CD4-positive, alpha-beta T cell (primary cell): Measurements from ENCODE around the gene DQX1. TPM values are rescaled to one million over a fixed set of nuclear protein-coding genes. Genes with fewer than 3 reads are reported as not detected.
A peak's percentile ranks its signal among the peaks of the same experiment; 100 is the strongest.

ENCODE experiments used
- ATAC-seq: fragments of 200-7000 bp; cut with Tn5 transposase; one replicate; pipeline ENCODE4 v1.10.0; 2022; ENCODE audit warnings: mild to moderate bottlenecking; ENCODE audit not compliant: poor library complexity
- CTCF ChIA-PET: fragments of 350-600 bp; sonication (Branson Sonifier 250); formaldehyde crosslinking; loops from one replicate; lab custom pipeline; 2021; ENCODE audit warnings: antibody characterized with exemption, inconsistent platforms; lab: Charles Lee
- POLR2A ChIA-PET: fragments of 350-600 bp; sonication (Branson Sonifier 250); formaldehyde crosslinking; loops from one replicate; lab custom pipeline; 2021; ENCODE audit warnings: antibody characterized with exemption, inconsistent platforms; lab: Charles Lee
- DNase-seq, 14 experiments: peaks; one replicate each; pipeline ENCODE4 v3.0.0-alpha.2; 2013 to 2020; ENCODE audit warnings: mixed read lengths in 2 of 14
- H3K27ac ChIP-seq, 2 donors: one replicate each; pipeline versions ENCODE4 v1.5.1 to v1.7.0; 2013; ENCODE audit warnings: low read length in 2 of 2, low read depth in 1 of 2, mild to moderate bottlenecking in 1 of 2
- H3K27me3 ChIP-seq, 2 experiments: 1 replicate in 1 of 2; 2 replicates in 1 of 2; pipeline versions ENCODE4 v1.6.1 to v1.7.0; 2013; ENCODE audit warnings: low read length in 2 of 2, control low read depth in 1 of 2, mild to moderate bottlenecking in 1 of 2, moderate library complexity in 1 of 2; ENCODE audit not compliant: insufficient read depth in 2 of 2, control insufficient read depth in 1 of 2
- H3K36me3 ChIP-seq: one replicate; pipeline ENCODE4 v1.6.1; 2013; ENCODE audit warnings: low read length, control low read depth; ENCODE audit not compliant: insufficient read depth
- H3K4me1 ChIP-seq: one replicate; pipeline ENCODE4 v1.6.1; 2013; ENCODE audit warnings: low read length, control low read depth; ENCODE audit not compliant: insufficient read depth
- H3K4me3 ChIP-seq: one replicate; pipeline ENCODE4 v1.5.1; 2013; ENCODE audit warnings: mild to moderate bottlenecking, low read length, moderate library complexity
- H3K9me3 ChIP-seq, 2 experiments: 1 replicate in 1 of 2; 2 replicates in 1 of 2; pipeline versions ENCODE4 v1.6.1 to v1.7.0; 2013; ENCODE audit warnings: low read length in 2 of 2, mild to moderate bottlenecking in 2 of 2, control low read depth in 1 of 2, moderate library complexity in 1 of 2; ENCODE audit not compliant: control insufficient read depth in 1 of 2, insufficient read depth in 1 of 2
- H3K27ac Mint-ChIP-seq: one replicate; pipeline ENCODE4 v1.8.0; 2020; ENCODE audit warnings: mixed read lengths
- H3K27me3 Mint-ChIP-seq: one replicate; pipeline ENCODE4 v1.8.0; 2021; ENCODE audit warnings: mixed read lengths
- H3K36me3 Mint-ChIP-seq: one replicate; pipeline ENCODE4 v1.8.0; 2021; ENCODE audit warnings: low read depth, mixed read lengths
- H3K4me1 Mint-ChIP-seq: one replicate; pipeline ENCODE4 v1.8.0; 2021; ENCODE audit warnings: low read depth, mixed read lengths
- H3K4me3 Mint-ChIP-seq: one replicate; pipeline ENCODE4 v1.8.0; 2020; ENCODE audit warnings: mild to moderate bottlenecking, mixed read lengths
- H3K9me3 Mint-ChIP-seq: one replicate; pipeline ENCODE4 v1.8.0; 2020; ENCODE audit warnings: mixed read lengths
- CTCF ChIP-seq: fragments of 200-600 bp; IDR thresholded peaks from one replicate; pipeline ENCODE4 v1.8.0; 2022; ENCODE audit warnings: antibody characterized with exemption, mild to moderate bottlenecking
- intact Hi-C, 2 experiments: fragments of 100-400 bp; cut with DNase I in 1 of 2; cut with micrococcal nuclease in 1 of 2; formaldehyde crosslinking; loops; one replicate each; pipeline versions ENCODE4 v1.15.1 to v1.9.0; 2023 to 2025; cut with DNase I, micrococcal nuclease
- total RNA-seq, 174 experiments: library from RNA in 2 of 174; stranded (reverse) in 2 of 174; gene quantifications; one replicate each; pipeline ENCODE4 v1.2.3 and lab custom pipeline; 2021 to 2026

DQX1 gene
- total RNA-seq, 2 experiments from 2014 or later = 0.22 TPM; not detected in 1

DNA sequence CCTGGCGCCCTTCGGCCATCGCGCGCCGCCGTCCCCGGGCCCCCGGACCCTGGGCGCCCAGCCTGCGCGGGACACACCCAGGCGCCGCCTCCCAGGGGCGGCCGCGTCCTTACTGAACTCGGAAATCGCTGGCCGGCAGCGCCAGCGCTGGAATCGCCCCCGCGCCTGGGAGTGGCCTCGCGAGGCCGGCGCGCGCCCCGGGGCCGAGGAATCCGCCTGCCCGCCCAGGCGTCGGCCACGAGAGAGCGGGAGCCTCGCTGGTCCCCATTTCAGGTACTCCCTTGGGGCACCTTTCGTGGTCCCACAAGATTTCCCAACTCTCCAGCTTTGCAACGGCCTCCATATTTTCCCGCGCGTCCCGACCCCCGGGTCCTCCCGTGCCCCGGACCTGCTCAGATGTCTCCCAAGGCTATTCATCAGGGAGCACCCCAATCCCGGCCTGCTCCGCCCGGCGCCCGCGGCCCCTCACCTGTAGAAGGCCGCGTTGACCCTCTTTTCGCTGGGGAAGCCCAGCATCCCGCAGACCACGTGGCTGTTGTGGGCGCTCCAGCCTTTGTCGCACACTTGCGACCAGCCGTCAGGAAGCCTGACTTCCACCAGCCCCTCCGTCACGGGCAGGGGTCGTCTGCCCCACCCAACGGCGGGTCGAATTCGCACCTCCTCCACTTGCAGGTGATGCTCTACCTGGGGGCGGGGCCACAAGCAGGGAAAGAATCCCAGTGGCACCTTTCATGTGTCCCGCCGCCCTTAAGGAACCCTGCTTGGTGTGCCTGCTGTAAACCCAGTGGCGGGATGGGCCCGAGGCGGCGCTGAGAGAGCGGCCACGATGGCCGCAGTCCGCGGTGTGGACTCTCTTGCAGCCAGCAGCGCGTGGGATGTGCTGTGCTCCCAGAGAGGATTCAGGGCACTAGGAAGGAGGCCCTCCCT is 23.1 kb upstream of the DQX1 start:
- ChIA-PET POLR2A (no interaction called here), CTCF (no interaction called here)
- H3K4me1 Mint-ChIP-seq = peaks cover 11% of the 10 kb centered on the region
- H3K9me3 Mint-ChIP-seq = no peaks in the 10 kb centered on the region
- no peak overlapping the region for H3K27ac Mint-ChIP-seq
- H3K36me3 Mint-ChIP-seq = no peaks in the 10 kb centered on the region
- DNase-seq = peak in 1 of 14 experiments; percentile 27
- Histone ChIP-seq H3K4me1 (peaks cover 25% of the 10 kb centered on the region), H3K27ac (no peak overlapping the region), H3K36me3 (no peaks in the 10 kb centered on the region), H3K4me3 (peak overlapping the region; percentile 46), H3K27me3 (peaks cover 27 to 32% of the 10 kb centered on the region in 2 experiments), H3K9me3 (peaks cover 0 to 8% of the 10 kb centered on the region in 2 experiments)
- no peak for ATAC-seq
- no peak for TF ChIP-seq CTCF
- intact Hi-C loops = no loop called here
- peak overlapping the region; percentile 16 for H3K4me3 Mint-ChIP-seq
- H3K27me3 Mint-ChIP-seq = peaks cover 67% of the 10 kb centered on the region

GRCh38 chr2:74548285-74548899 is 22.4 kb upstream of the DQX1 start:
- CTCF ChIA-PET = no interaction called here
- H3K27me3 ChIP-seq = peaks cover 27 to 32% of the 10 kb centered on the region in 2 experiments
- TF ChIP-seq CTCF = no peak
- Mint-ChIP-seq H3K9me3 (no peaks in the 10 kb centered on the region), H3K4me3 (peak overlapping the region; percentile 45), H3K27me3 (peaks cover 69% of the 10 kb centered on the region), H3K4me1 (peaks cover 11% of the 10 kb centered on the region), H3K36me3 (no peaks in the 10 kb centered on the region), H3K27ac (no peak overlapping the region)
- peaks cover 18% of the 10 kb centered on the region for H3K4me1 ChIP-seq
- H3K36me3 ChIP-seq = no peaks in the 10 kb centered on the region
- no peak overlapping the region for H3K27ac ChIP-seq
- peaks cover 0 to 8% of the 10 kb centered on the region in 2 experiments for H3K9me3 ChIP-seq
- ATAC-seq (no peak), DNase-seq (no peak)
- POLR2A ChIA-PET = interaction anchor here (0.7 kb wide), 1 partner anchor 36 kb away, joined by 3 read pairs; no protein-coding TSS in a partner anchor
- intact Hi-C loops = no loop called here
- no peak overlapping the region for H3K4me3 ChIP-seq

DNA sequence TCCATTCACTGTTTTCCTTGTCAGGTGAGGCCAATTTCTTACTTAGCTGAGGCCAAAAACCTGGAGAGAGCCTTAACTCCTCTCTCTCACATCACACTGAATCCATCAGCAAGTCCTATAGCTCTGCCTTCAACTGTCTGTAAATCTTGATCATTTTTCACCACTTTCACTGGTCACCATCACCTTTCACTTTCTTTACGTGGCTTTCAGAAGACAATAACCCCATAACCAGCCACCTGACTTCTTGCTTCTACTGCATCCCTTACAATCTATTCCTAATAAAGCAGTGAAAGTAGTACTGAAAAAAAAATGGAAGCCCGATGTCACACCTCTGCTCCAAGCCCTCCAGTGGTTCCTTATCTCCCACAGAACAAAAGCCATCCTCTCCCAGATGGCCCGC is 20.0 kb upstream of the DQX1 start:
- no peaks in the 10 kb centered on the region for H3K36me3 ChIP-seq
- peaks cover 0 to 8% of the 10 kb centered on the region in 2 experiments for H3K9me3 ChIP-seq
- TF ChIP-seq CTCF = no peak
- peaks cover 16% of the 10 kb centered on the region for H3K4me1 ChIP-seq
- peaks cover 31 to 32% of the 10 kb centered on the region in 2 experiments for H3K27me3 ChIP-seq
- no peak overlapping the region for H3K4me3 ChIP-seq
- DNase-seq (no peak), ATAC-seq (no peak)
- H3K4me1 Mint-ChIP-seq = peaks cover 6% of the 10 kb centered on the region
- H3K27me3 Mint-ChIP-seq = peaks cover 76% of the 10 kb centered on the region
- H3K27ac Mint-ChIP-seq = no peak overlapping the region
- no peaks in the 10 kb centered on the region for H3K36me3 Mint-ChIP-seq
- H3K4me3 Mint-ChIP-seq = no peak overlapping the region
- CTCF ChIA-PET = no interaction called here
- H3K27ac ChIP-seq = no peak overlapping the region
- intact Hi-C loops = no loop called here
- POLR2A ChIA-PET = no interaction called here
- no peaks in the 10 kb centered on the region for H3K9me3 Mint-ChIP-seq
